NT2/D1 (cell line): ENCODE results near the gene SUSD1.

Experiments
- SUZ12 ChIP-seq: IDR thresholded peaks from 2 replicates; pipeline ENCODE4 v1.6.1; 2011; ENCODE audit not compliant: insufficient read length, insufficient read depth; ENCODE audit errors: extremely low read depth
- YY1 ChIP-seq: IDR thresholded peaks from 2 replicates; pipeline ENCODE4 v1.6.1; 2011; ENCODE audit not compliant: insufficient read length, insufficient read depth

GRCh38 chr9:112038017-112038408 lies 137.1 kb downstream of the SUSD1 start:
- TF ChIP-seq SUZ12 (no peak), YY1 (no peak)
